ENCODE data around the gene RREB1. TPM values are rescaled to one million over a fixed set of nuclear protein-coding genes. Genes with fewer than 3 reads are reported as not detected.

RREB1 gene, protein sequence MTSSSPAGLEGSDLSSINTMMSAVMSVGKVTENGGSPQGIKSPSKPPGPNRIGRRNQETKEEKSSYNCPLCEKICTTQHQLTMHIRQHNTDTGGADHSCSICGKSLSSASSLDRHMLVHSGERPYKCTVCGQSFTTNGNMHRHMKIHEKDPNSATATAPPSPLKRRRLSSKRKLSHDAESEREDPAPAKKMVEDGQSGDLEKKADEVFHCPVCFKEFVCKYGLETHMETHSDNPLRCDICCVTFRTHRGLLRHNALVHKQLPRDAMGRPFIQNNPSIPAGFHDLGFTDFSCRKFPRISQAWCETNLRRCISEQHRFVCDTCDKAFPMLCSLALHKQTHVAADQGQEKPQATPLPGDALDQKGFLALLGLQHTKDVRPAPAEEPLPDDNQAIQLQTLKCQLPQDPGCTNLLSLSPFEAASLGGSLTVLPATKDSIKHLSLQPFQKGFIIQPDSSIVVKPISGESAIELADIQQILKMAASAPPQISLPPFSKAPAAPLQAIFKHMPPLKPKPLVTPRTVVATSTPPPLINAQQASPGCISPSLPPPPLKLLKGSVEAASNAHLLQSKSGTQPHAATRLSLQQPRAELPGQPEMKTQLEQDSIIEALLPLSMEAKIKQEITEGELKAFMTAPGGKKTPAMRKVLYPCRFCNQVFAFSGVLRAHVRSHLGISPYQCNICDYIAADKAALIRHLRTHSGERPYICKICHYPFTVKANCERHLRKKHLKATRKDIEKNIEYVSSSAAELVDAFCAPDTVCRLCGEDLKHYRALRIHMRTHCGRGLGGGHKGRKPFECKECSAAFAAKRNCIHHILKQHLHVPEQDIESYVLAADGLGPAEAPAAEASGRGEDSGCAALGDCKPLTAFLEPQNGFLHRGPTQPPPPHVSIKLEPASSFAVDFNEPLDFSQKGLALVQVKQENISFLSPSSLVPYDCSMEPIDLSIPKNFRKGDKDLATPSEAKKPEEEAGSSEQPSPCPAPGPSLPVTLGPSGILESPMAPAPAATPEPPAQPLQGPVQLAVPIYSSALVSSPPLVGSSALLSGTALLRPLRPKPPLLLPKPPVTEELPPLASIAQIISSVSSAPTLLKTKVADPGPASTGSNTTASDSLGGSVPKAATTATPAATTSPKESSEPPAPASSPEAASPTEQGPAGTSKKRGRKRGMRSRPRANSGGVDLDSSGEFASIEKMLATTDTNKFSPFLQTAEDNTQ (N-terminal part only)
- 9.1 to 12.2 TPM (median 10.8 TPM) in 5 replicates for total RNA-seq (2022; extraction: Qiagen RNA extraction)

GRCh38 chr6:7107578-7108195, at the start of gene RREB1:
TSS of gene RREB1 (plus strand) at chr6:7107961. CDS start at chr6:7181912, 73,951 bp downstream.

Other genes with a start within 250 kb of the RREB1 start
- gene SSR1, start 205.2 kb downstream of the RREB1 start, total RNA-seq (2022; extraction: Qiagen RNA extraction) = 65.3 to 92.2 TPM (median 69.6 TPM) in 5 replicates

Data from A549 treated with Hydrocortisone at 1 μM for 4 hours (cell line).